Retinal pigment epithelial cell (primary cell): ENCODE measurements around the gene ZNF407.

Experiments used
- DNase-seq: peaks from one replicate; pipeline ENCODE4 v3.0.0-alpha.2; 2010; ENCODE audit warnings: low read depth
- H3K4me3 ChIP-seq: 2 replicates; pipeline ENCODE4 v1.5.1; 2011; ENCODE audit warnings: mild to moderate bottlenecking, low read length, control low read depth, moderate library complexity
- CTCF ChIP-seq: conservative IDR thresholded peaks from 2 replicates; pipeline ENCODE4 v1.5.1; 2011; ENCODE audit warnings: low read depth, low read length, control low read depth, inconsistent platforms

Gene ZNF407

GRCh38 chr18:74589021-74589420 lies 8.6 kb upstream of the ZNF407 start:
- no peak overlapping the region for H3K4me3 ChIP-seq
- no peak for DNase-seq
- TF ChIP-seq CTCF = no peak

GRCh38 chr18:74589811-74590210 lies 7.9 kb upstream of the ZNF407 start:
- no peak for DNase-seq
- no peak for TF ChIP-seq CTCF
- H3K4me3 ChIP-seq = no peak overlapping the region

- DNase-seq = no peak
These were observed 7.0 kb upstream of the ZNF407 start for GRCh38 chr18:74590671-74591070.

GRCh38 chr18:74595431-74595830 lies 2.2 kb upstream of the ZNF407 start:
- no peak overlapping the region for H3K4me3 ChIP-seq
- DNase-seq = no peak
- TF ChIP-seq CTCF = no peak

More at GRCh38 chr18:74590671-74591070, 7.0 kb upstream of the ZNF407 start:
- TF ChIP-seq CTCF = no peak
- no peak overlapping the region for H3K4me3 ChIP-seq

GRCh38 chr18:74597034-74597661 lies 522 bp upstream of the ZNF407 start:
- DNase-seq = no peak
- peak overlapping the region; percentile 96 for H3K4me3 ChIP-seq
- no peak for TF ChIP-seq CTCF

GRCh38 chr18:74598350-74599001 lies 806 bp downstream of the ZNF407 start:
- peak overlapping the region; percentile 96 for H3K4me3 ChIP-seq
- peak; percentile 28 for TF ChIP-seq CTCF
- DNase-seq = no peak

- H3K4me3 ChIP-seq = no peak overlapping the region
- no peak for DNase-seq
- no peak for TF ChIP-seq CTCF
These were observed 6.7 kb downstream of the ZNF407 start for GRCh38 chr18:74604361-74604760.
